ENCODE measurements around the gene HDX. TPM values are rescaled to one million over a fixed set of nuclear protein-coding genes. Genes with fewer than 3 reads are reported as not detected.

The HDX gene
- total and polyA plus RNA-seq, 2 experiments from 2014 or later: 15.3 to 16.3 TPM

DNA sequence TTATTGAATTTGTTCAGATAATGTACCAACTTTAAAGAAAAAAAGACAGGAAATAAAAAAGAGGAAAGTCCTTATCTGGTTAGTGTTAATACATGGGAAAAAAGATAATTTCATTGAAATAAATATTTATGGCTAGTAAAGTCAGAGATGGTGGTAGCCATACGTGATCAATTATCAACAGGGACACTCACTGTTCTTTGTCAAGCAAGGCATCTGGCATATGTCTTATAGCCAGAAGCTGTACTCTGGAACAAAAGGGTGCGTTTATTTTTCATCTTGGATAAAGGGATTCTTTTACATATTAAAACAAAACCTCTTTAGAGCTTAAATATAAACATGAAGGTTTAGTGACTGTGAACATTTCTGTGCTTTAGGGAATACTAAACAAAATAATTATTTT, 26.7 kb downstream of the HDX start:
- no peak overlapping the region for H3K4me3 Mint-ChIP-seq
- H3K4me2 ChIP-seq: no peak overlapping the region
- no peak for ATAC-seq
- H3K9me2 ChIP-seq (ENCODE audit: insufficient read depth): no peaks in the 10 kb centered on the region
- H3K27ac ChIP-seq (ENCODE audit: low read depth): no peak overlapping the region
- no peaks in the 10 kb centered on the region for H3K4me1 Mint-ChIP-seq
- TF ChIP-seq NANOG (IDR thresholded peaks at IDR 0.05; ENCODE audit: borderline replicate concordance) (no peak), EZH2phosphoT487 (IDR thresholded peaks at IDR 0.05; ENCODE audit: unreplicated experiment) (no peak), EZH2 (IDR thresholded peaks at IDR 0.05; ENCODE audit: low read depth, unreplicated experiment) (no peak), STAT1 (IDR thresholded peaks at IDR 0.05; ENCODE audit: unreplicated experiment) (no peak), CREB1 (CRISPR knock-in tag; IDR thresholded peaks at IDR 0.05; ENCODE audit: low read depth) (no peak), ZNF114 (CRISPR knock-in tag; IDR thresholded peaks at IDR 0.05) (no peak), ZNF331 (CRISPR knock-in tag; IDR thresholded peaks at IDR 0.05; ENCODE audit: low read depth) (no peak), JUNB (IDR thresholded peaks at IDR 0.05; ENCODE audit: unreplicated experiment) (no peak), POLR2AphosphoS5 (IDR thresholded peaks at IDR 0.05; ENCODE audit: low read depth) (no peak)
- TF ChIP-seq, protein P1, sequence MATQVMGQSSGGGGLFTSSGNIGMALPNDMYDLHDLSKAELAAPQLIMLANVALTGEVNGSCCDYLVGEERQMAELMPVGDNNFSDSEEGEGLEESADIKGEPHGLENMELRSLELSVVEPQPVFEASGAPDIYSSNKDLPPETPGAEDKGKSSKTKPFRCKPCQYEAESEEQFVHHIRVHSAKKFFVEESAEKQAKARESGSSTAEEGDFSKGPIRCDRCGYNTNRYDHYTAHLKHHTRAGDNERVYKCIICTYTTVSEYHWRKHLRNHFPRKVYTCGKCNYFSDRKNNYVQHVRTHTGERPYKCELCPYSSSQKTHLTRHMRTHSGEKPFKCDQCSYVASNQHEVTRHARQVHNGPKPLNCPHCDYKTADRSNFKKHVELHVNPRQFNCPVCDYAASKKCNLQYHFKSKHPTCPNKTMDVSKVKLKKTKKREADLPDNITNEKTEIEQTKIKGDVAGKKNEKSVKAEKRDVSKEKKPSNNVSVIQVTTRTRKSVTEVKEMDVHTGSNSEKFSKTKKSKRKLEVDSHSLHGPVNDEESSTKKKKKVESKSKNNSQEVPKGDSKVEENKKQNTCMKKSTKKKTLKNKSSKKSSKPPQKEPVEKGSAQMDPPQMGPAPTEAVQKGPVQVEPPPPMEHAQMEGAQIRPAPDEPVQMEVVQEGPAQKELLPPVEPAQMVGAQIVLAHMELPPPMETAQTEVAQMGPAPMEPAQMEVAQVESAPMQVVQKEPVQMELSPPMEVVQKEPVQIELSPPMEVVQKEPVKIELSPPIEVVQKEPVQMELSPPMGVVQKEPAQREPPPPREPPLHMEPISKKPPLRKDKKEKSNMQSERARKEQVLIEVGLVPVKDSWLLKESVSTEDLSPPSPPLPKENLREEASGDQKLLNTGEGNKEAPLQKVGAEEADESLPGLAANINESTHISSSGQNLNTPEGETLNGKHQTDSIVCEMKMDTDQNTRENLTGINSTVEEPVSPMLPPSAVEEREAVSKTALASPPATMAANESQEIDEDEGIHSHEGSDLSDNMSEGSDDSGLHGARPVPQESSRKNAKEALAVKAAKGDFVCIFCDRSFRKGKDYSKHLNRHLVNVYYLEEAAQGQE (IDR thresholded peaks at IDR 0.05; ENCODE audit: unreplicated experiment): no peak
- TF ChIP-seq, protein P2, sequence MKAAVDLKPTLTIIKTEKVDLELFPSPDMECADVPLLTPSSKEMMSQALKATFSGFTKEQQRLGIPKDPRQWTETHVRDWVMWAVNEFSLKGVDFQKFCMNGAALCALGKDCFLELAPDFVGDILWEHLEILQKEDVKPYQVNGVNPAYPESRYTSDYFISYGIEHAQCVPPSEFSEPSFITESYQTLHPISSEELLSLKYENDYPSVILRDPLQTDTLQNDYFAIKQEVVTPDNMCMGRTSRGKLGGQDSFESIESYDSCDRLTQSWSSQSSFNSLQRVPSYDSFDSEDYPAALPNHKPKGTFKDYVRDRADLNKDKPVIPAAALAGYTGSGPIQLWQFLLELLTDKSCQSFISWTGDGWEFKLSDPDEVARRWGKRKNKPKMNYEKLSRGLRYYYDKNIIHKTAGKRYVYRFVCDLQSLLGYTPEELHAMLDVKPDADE (IDR thresholded peaks at IDR 0.05): no peak
- TF ChIP-seq, protein P3, sequence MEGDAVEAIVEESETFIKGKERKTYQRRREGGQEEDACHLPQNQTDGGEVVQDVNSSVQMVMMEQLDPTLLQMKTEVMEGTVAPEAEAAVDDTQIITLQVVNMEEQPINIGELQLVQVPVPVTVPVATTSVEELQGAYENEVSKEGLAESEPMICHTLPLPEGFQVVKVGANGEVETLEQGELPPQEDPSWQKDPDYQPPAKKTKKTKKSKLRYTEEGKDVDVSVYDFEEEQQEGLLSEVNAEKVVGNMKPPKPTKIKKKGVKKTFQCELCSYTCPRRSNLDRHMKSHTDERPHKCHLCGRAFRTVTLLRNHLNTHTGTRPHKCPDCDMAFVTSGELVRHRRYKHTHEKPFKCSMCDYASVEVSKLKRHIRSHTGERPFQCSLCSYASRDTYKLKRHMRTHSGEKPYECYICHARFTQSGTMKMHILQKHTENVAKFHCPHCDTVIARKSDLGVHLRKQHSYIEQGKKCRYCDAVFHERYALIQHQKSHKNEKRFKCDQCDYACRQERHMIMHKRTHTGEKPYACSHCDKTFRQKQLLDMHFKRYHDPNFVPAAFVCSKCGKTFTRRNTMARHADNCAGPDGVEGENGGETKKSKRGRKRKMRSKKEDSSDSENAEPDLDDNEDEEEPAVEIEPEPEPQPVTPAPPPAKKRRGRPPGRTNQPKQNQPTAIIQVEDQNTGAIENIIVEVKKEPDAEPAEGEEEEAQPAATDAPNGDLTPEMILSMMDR (conservative IDR thresholded peaks at IDR 0.05; ENCODE audit: low read depth in 2 of 2): no peak
- TF ChIP-seq, protein P4, sequence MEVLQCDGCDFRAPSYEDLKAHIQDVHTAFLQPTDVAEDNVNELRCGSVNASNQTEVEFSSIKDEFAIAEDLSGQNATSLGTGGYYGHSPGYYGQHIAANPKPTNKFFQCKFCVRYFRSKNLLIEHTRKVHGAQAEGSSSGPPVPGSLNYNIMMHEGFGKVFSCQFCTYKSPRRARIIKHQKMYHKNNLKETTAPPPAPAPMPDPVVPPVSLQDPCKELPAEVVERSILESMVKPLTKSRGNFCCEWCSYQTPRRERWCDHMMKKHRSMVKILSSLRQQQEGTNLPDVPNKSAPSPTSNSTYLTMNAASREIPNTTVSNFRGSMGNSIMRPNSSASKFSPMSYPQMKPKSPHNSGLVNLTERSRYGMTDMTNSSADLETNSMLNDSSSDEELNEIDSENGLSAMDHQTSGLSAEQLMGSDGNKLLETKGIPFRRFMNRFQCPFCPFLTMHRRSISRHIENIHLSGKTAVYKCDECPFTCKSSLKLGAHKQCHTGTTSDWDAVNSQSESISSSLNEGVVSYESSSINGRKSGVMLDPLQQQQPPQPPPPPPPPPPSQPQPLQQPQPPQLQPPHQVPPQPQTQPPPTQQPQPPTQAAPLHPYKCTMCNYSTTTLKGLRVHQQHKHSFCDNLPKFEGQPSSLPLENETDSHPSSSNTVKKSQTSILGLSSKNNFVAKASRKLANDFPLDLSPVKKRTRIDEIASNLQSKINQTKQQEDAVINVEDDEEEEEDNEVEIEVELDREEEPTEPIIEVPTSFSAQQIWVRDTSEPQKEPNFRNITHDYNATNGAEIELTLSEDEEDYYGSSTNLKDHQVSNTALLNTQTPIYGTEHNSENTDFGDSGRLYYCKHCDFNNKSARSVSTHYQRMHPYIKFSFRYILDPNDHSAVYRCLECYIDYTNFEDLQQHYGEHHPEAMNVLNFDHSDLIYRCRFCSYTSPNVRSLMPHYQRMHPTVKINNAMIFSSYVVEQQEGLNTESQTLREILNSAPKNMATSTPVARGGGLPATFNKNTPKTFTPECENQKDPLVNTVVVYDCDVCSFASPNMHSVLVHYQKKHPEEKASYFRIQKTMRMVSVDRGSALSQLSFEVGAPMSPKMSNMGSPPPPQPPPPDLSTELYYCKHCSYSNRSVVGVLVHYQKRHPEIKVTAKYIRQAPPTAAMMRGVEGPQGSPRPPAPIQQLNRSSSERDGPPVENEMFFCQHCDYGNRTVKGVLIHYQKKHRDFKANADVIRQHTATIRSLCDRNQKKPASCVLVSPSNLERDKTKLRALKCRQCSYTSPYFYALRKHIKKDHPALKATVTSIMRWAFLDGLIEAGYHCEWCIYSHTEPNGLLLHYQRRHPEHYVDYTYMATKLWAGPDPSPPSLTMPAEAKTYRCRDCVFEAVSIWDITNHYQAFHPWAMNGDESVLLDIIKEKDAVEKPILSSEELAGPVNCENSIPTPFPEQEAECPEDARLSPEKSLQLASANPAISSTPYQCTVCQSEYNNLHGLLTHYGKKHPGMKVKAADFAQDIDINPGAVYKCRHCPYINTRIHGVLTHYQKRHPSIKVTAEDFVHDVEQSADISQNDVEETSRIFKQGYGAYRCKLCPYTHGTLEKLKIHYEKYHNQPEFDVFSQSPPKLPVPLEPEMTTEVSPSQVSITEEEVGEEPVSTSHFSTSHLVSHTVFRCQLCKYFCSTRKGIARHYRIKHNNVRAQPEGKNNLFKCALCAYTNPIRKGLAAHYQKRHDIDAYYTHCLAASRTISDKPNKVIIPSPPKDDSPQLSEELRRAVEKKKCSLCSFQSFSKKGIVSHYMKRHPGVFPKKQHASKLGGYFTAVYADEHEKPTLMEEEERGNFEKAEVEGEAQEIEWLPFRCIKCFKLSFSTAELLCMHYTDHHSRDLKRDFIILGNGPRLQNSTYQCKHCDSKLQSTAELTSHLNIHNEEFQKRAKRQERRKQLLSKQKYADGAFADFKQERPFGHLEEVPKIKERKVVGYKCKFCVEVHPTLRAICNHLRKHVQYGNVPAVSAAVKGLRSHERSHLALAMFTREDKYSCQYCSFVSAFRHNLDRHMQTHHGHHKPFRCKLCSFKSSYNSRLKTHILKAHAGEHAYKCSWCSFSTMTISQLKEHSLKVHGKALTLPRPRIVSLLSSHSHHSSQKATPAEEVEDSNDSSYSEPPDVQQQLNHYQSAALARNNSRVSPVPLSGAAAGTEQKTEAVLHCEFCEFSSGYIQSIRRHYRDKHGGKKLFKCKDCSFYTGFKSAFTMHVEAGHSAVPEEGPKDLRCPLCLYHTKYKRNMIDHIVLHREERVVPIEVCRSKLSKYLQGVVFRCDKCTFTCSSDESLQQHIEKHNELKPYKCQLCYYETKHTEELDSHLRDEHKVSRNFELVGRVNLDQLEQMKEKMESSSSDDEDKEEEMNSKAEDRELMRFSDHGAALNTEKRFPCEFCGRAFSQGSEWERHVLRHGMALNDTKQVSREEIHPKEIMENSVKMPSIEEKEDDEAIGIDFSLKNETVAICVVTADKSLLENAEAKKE (CRISPR knock-in tag; IDR thresholded peaks at IDR 0.05): no peak
- no peaks in the 10 kb centered on the region for H3K36me3 Mint-ChIP-seq (ENCODE audit: low read depth)
- H4K20me1 ChIP-seq (replicated peaks; ENCODE audit: insufficient read depth): no peaks in the 10 kb centered on the region
- H3K79me2 ChIP-seq (replicated peaks; ENCODE audit: insufficient read depth): no peaks in the 10 kb centered on the region
- H2AFZ ChIP-seq: no peak overlapping the region
- no peak overlapping the region for H3K4me3 ChIP-seq
- no peaks in the 10 kb centered on the region for H3K27me3 Mint-ChIP-seq (ENCODE audit: insufficient read depth, low read depth, poor library complexity)
- H3F3A ChIP-seq (replicated peaks; ENCODE audit: low read depth): no peaks in the 10 kb centered on the region
- H3K4me1 ChIP-seq (ENCODE audit: insufficient read depth): no peaks in the 10 kb centered on the region
- no peaks in the 10 kb centered on the region for H3K9me3 Mint-ChIP-seq
- H3K36me3 ChIP-seq (ENCODE audit: insufficient read depth): no peaks in the 10 kb centered on the region
- no peaks in the 10 kb centered on the region for H3K27me3 ChIP-seq (ENCODE audit: insufficient read depth)
- no peak overlapping the region for H3K27ac Mint-ChIP-seq
- DNase-seq (ENCODE audit: low spot score): no peak
